GM23338 (cell line): Measurements from ENCODE around the gene SBK3.

Experiments
- CREB1 ChIP-seq: fragments of 250-450 bp; sonication (Bioruptor Pico); IDR thresholded peaks from 2 replicates; pipeline ENCODE4 v1.5.0; 2020; ENCODE audit warnings: low read depth, mild to moderate bottlenecking, moderate library complexity
- EZH2 ChIP-seq: fragments of 200-600 bp; sonication (generic); IDR thresholded peaks from one replicate; pipeline ENCODE4 v1.8.0; 2017; ENCODE audit warnings: antibody characterized with exemption, mild to moderate bottlenecking, low read depth; ENCODE audit not compliant: unreplicated experiment
- EZH2phosphoT487 ChIP-seq: fragments of 200-600 bp; sonication (generic); IDR thresholded peaks from one replicate; pipeline ENCODE4 v1.8.1; 2018; ENCODE audit warnings: antibody characterized with exemption; ENCODE audit not compliant: unreplicated experiment
- JUNB ChIP-seq: IDR thresholded peaks from one replicate; pipeline ENCODE4 v1.6.1; 2016; ENCODE audit warnings: antibody characterized with exemption; ENCODE audit not compliant: unreplicated experiment
- NANOG ChIP-seq: IDR thresholded peaks from 2 replicates; pipeline ENCODE4 v1.6.1; 2016; ENCODE audit warnings: antibody characterized with exemption, borderline replicate concordance
- POLR2AphosphoS5 ChIP-seq: IDR thresholded peaks from 2 replicates; pipeline ENCODE4 v1.6.1; 2016; ENCODE audit warnings: antibody characterized with exemption, low read depth
- STAT1 ChIP-seq: IDR thresholded peaks from one replicate; pipeline ENCODE4 v1.6.1; 2016; ENCODE audit warnings: antibody characterized with exemption; ENCODE audit not compliant: unreplicated experiment
- ZNF114 ChIP-seq: fragments of 250-450 bp; sonication (Bioruptor Pico); IDR thresholded peaks from 2 replicates; pipeline ENCODE4 v1.5.0; 2020; ENCODE audit warnings: mild to moderate bottlenecking, moderate library complexity
- TF ChIP-seq, protein P1 (sequence below), 2 experiments: fragments of 200-600 bp in 1 of 2; sonication (generic) in 1 of 2; conservative IDR thresholded peaks; 2 replicates each; pipeline versions ENCODE4 v1.5.1 to v1.6.1; 2016 to 2017; ENCODE audit warnings: antibody characterized with exemption in 2 of 2, low read depth in 2 of 2, mild to moderate bottlenecking in 2 of 2, moderate library complexity in 1 of 2
- TF ChIP-seq, protein P2 (sequence below): IDR thresholded peaks from one replicate; pipeline ENCODE4 v1.6.1; 2018; ENCODE audit warnings: antibody characterized with exemption; ENCODE audit not compliant: unreplicated experiment
- TF ChIP-seq, protein P3 (sequence below): IDR thresholded peaks from 2 replicates; pipeline ENCODE4 v1.6.1; 2016; ENCODE audit warnings: antibody characterized with exemption

DNA sequence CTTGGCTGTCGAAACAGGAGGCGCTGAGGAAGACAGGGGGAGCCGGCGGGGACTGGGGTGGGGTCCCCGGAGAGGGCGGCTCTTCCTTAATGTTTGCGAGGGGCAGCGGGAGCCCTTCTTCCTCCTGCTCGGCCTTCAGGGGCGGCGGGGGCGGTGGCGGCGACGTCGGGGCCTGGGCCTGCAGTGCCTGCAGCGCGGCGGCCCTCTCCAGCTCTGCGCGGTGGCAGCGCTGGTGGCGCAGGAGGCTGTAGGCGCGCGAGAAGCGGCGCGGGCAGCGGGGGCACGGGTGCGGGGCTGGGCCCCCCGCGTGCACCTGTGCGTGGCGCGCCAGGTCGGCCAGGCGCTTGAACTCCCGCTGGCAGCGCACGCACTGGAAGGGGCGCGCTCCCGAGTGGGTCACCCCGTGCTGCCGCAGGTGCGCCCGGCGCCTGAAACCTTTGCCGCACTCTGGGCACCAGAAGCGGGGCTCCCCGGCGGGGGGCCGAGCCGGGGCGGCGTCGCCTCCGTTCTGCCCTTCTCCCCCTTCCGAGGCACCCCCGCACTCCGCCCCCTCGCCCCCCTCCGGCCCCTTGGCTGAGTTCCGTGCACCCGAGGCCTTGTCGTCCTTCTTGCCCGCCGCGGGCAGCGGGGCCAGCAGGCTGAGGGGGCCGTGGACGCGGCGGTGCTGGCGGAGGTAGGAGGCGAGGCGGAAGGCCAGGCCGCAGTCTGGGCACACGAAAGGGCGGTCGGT, 32.9 kb upstream of the SBK3 start:
- TF ChIP-seq EZH2: no peak
- TF ChIP-seq, protein P1, sequence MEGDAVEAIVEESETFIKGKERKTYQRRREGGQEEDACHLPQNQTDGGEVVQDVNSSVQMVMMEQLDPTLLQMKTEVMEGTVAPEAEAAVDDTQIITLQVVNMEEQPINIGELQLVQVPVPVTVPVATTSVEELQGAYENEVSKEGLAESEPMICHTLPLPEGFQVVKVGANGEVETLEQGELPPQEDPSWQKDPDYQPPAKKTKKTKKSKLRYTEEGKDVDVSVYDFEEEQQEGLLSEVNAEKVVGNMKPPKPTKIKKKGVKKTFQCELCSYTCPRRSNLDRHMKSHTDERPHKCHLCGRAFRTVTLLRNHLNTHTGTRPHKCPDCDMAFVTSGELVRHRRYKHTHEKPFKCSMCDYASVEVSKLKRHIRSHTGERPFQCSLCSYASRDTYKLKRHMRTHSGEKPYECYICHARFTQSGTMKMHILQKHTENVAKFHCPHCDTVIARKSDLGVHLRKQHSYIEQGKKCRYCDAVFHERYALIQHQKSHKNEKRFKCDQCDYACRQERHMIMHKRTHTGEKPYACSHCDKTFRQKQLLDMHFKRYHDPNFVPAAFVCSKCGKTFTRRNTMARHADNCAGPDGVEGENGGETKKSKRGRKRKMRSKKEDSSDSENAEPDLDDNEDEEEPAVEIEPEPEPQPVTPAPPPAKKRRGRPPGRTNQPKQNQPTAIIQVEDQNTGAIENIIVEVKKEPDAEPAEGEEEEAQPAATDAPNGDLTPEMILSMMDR (conservative IDR thresholded peaks at IDR 0.05; ENCODE audit: low read depth in 2 of 2): no peak
- no peak for TF ChIP-seq POLR2AphosphoS5
- TF ChIP-seq, protein P2, sequence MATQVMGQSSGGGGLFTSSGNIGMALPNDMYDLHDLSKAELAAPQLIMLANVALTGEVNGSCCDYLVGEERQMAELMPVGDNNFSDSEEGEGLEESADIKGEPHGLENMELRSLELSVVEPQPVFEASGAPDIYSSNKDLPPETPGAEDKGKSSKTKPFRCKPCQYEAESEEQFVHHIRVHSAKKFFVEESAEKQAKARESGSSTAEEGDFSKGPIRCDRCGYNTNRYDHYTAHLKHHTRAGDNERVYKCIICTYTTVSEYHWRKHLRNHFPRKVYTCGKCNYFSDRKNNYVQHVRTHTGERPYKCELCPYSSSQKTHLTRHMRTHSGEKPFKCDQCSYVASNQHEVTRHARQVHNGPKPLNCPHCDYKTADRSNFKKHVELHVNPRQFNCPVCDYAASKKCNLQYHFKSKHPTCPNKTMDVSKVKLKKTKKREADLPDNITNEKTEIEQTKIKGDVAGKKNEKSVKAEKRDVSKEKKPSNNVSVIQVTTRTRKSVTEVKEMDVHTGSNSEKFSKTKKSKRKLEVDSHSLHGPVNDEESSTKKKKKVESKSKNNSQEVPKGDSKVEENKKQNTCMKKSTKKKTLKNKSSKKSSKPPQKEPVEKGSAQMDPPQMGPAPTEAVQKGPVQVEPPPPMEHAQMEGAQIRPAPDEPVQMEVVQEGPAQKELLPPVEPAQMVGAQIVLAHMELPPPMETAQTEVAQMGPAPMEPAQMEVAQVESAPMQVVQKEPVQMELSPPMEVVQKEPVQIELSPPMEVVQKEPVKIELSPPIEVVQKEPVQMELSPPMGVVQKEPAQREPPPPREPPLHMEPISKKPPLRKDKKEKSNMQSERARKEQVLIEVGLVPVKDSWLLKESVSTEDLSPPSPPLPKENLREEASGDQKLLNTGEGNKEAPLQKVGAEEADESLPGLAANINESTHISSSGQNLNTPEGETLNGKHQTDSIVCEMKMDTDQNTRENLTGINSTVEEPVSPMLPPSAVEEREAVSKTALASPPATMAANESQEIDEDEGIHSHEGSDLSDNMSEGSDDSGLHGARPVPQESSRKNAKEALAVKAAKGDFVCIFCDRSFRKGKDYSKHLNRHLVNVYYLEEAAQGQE: no peak
- no peak for TF ChIP-seq CREB1 (CRISPR knock-in tag)
- no peak for TF ChIP-seq EZH2phosphoT487
- no peak for TF ChIP-seq NANOG
- TF ChIP-seq STAT1: no peak
- TF ChIP-seq, protein P3, sequence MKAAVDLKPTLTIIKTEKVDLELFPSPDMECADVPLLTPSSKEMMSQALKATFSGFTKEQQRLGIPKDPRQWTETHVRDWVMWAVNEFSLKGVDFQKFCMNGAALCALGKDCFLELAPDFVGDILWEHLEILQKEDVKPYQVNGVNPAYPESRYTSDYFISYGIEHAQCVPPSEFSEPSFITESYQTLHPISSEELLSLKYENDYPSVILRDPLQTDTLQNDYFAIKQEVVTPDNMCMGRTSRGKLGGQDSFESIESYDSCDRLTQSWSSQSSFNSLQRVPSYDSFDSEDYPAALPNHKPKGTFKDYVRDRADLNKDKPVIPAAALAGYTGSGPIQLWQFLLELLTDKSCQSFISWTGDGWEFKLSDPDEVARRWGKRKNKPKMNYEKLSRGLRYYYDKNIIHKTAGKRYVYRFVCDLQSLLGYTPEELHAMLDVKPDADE: no peak
- TF ChIP-seq ZNF114 (CRISPR knock-in tag): no peak
- no peak for TF ChIP-seq JUNB
